HL-60/S4 treated with phorbol 12-myristate 13-acetate at 8.2 ng/mL for 4 days and 3 days (cell line): ENCODE measurements around the gene CYP2C19.
"Not testable (repeated sequence)": the region's sequence is repeated elsewhere in the genome, so short reads cannot be mapped to it uniquely, and the experiment has no call there.

Experiments
- in situ Hi-C: fragments of 300-500 bp; cut with MboI; formaldehyde crosslinking; loops from 2 replicates; pipeline ENCODE4 v1.15.0; 2022; ENCODE audit warnings: low sequenced_read_pairs

Gene CYP2C19

GRCh38 chr10:94762393-94762792, at the start of gene CYP2C19:
CYP2C19 (plus strand) TSS chr10:94762681; CDS start chr10:94762706, 25 bp downstream.
- in situ Hi-C loops = no loop called here

- in situ Hi-C loops = no loop called here
Measured at GRCh38 chr10:94725871-94726270, 36.6 kb upstream of the CYP2C19 start.

- in situ Hi-C loops = no loop called here
Measured at GRCh38 chr10:94735197-94735596, 27.3 kb upstream of the CYP2C19 start.

GRCh38 chr10:94738588-94738987, 23.9 kb upstream of the CYP2C19 start:
- in situ Hi-C loops = no loop called here

- in situ Hi-C loops = no loop called here
Measured at GRCh38 chr10:94747137-94747536, 15.3 kb upstream of the CYP2C19 start.

GRCh38 chr10:94747838-94748237, 14.6 kb upstream of the CYP2C19 start:
- in situ Hi-C loops = no loop called here

- in situ Hi-C loops = no loop called here
Measured at GRCh38 chr10:94757916-94758315, 4.6 kb upstream of the CYP2C19 start.

GRCh38 chr10:94760586-94761178, 1.8 kb upstream of the CYP2C19 start:
- in situ Hi-C loops = no loop called here

GRCh38 chr10:94775425-94775824, 12.9 kb downstream of the CYP2C19 start:
- in situ Hi-C loops = not testable (repeated sequence)

- in situ Hi-C loops = no loop called here
Measured at GRCh38 chr10:94777886-94778458, 15.5 kb downstream of the CYP2C19 start.

GRCh38 chr10:94780844-94781243, 18.4 kb downstream of the CYP2C19 start:
- in situ Hi-C loops = no loop called here

- in situ Hi-C loops = no loop called here
Measured at GRCh38 chr10:94784256-94784655, 21.8 kb downstream of the CYP2C19 start.

GRCh38 chr10:94785211-94785610, 22.7 kb downstream of the CYP2C19 start:
- in situ Hi-C loops = no loop called here

GRCh38 chr10:94800551-94800950, 38.1 kb downstream of the CYP2C19 start:
- in situ Hi-C loops = not testable (repeated sequence)

- in situ Hi-C loops = no loop called here
Measured at GRCh38 chr10:94803307-94803706, 40.8 kb downstream of the CYP2C19 start.

GRCh38 chr10:94830025-94830424, 67.5 kb downstream of the CYP2C19 start:
- in situ Hi-C loops = not testable (repeated sequence)

GRCh38 chr10:94846204-94846603, 83.7 kb downstream of the CYP2C19 start:
- in situ Hi-C loops = no loop called here

- in situ Hi-C loops = no loop called here
Measured at GRCh38 chr10:94850766-94851165, 88.3 kb downstream of the CYP2C19 start.

- in situ Hi-C loops = no loop called here
Measured at GRCh38 chr10:94851263-94851662, 88.8 kb downstream of the CYP2C19 start.

- in situ Hi-C loops = no loop called here
Measured at GRCh38 chr10:94852438-94852837, 90.0 kb downstream of the CYP2C19 start.

GRCh38 chr10:94853065-94853464, 90.6 kb downstream of the CYP2C19 start:
- in situ Hi-C loops = no loop called here

- in situ Hi-C loops = no loop called here
Measured at GRCh38 chr10:94858005-94858404, 95.5 kb downstream of the CYP2C19 start.

- in situ Hi-C loops = no loop called here
Measured at GRCh38 chr10:94859086-94859485, 96.6 kb downstream of the CYP2C19 start.
